ENCODE data around the gene DPY30.

Gene DPY30

GRCh38 chr2:31996571-31997150 lies 42.9 kb downstream of the DPY30 start:
- Mint-ChIP-seq H3K36me3 (ENCODE audit: low read depth) (peaks cover 4% of the 10 kb centered on the region), H3K27ac (peak overlapping the region; percentile 11), H3K9me3 (no peaks in the 10 kb centered on the region), H3K4me3 (no peak overlapping the region), H3K27me3 (no peaks in the 10 kb centered on the region), H3K4me1 (ENCODE audit: low read depth) (peaks cover 62% of the 10 kb centered on the region)

- no peaks in the 10 kb centered on the region for H3K9me3 Mint-ChIP-seq
- H3K27ac Mint-ChIP-seq, result no peak overlapping the region
- H3K4me1 Mint-ChIP-seq (ENCODE audit: low read depth), result peaks cover 47% of the 10 kb centered on the region
- peaks cover 17% of the 10 kb centered on the region for H3K36me3 Mint-ChIP-seq (ENCODE audit: low read depth)
- no peaks in the 10 kb centered on the region for H3K27me3 Mint-ChIP-seq
- H3K4me3 Mint-ChIP-seq, result no peak overlapping the region
Measured at GRCh38 chr2:31992934-31993333, 46.7 kb downstream of the DPY30 start.

DNA sequence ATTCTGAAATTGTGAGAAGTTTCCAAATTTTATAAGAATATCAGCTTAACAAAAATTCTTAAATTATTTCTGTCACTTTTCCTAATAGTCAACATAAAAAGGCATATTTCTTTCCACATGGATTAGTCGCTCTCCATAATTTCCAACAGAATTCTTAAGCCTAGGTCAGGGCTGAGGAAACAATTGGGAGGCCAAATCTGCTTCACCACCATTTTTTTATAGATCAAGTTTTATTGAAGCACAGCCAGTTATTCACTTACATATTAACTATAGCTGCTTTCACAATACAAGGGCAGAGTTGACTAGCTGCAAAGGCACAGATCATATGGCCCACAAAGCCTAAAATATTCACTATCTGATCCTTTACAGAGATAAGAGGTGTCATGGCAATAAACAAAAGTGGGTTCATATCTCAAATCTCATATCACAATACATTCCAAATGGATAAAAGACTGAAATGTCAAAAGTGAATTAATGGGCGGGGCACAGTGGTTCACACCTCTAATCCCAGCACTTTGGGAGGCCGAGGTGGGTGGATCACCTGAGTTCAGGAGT lies 47.5 kb downstream of the DPY30 start:
- H3K9me3 Mint-ChIP-seq, result no peaks in the 10 kb centered on the region
- H3K4me1 Mint-ChIP-seq (ENCODE audit: low read depth), result peaks cover 45% of the 10 kb centered on the region
- H3K4me3 Mint-ChIP-seq, result no peak overlapping the region
- peaks cover 17% of the 10 kb centered on the region for H3K36me3 Mint-ChIP-seq (ENCODE audit: low read depth)
- no peak overlapping the region for H3K27ac Mint-ChIP-seq
- no peaks in the 10 kb centered on the region for H3K27me3 Mint-ChIP-seq

- Mint-ChIP-seq H3K4me1 (ENCODE audit: low read depth) (peaks cover 37% of the 10 kb centered on the region), H3K4me3 (no peak overlapping the region), H3K9me3 (no peaks in the 10 kb centered on the region), H3K36me3 (ENCODE audit: low read depth) (peaks cover 13% of the 10 kb centered on the region), H3K27me3 (no peaks in the 10 kb centered on the region), H3K27ac (no peak overlapping the region)
Measured at GRCh38 chr2:31989946-31990345, 49.7 kb downstream of the DPY30 start.

GRCh38 chr2:31987454-31988220 lies 52.0 kb downstream of the DPY30 start:
- Mint-ChIP-seq H3K27ac (peak overlapping the region; percentile 43), H3K27me3 (no peaks in the 10 kb centered on the region)

GRCh38 chr2:31986906-31987305 lies 52.7 kb downstream of the DPY30 start:
- Mint-ChIP-seq H3K4me3 (no peak overlapping the region), H3K27ac (peak overlapping the region; percentile 21), H3K4me1 (ENCODE audit: low read depth) (peaks cover 30% of the 10 kb centered on the region), H3K36me3 (ENCODE audit: low read depth) (peaks cover 22% of the 10 kb centered on the region), H3K9me3 (no peaks in the 10 kb centered on the region), H3K27me3 (no peaks in the 10 kb centered on the region)

More at GRCh38 chr2:31987454-31988220, 52.0 kb downstream of the DPY30 start:
- Mint-ChIP-seq H3K4me1 (ENCODE audit: low read depth) (peaks cover 34% of the 10 kb centered on the region), H3K9me3 (no peaks in the 10 kb centered on the region), H3K4me3 (no peak overlapping the region), H3K36me3 (ENCODE audit: low read depth) (peaks cover 22% of the 10 kb centered on the region)

DNA sequence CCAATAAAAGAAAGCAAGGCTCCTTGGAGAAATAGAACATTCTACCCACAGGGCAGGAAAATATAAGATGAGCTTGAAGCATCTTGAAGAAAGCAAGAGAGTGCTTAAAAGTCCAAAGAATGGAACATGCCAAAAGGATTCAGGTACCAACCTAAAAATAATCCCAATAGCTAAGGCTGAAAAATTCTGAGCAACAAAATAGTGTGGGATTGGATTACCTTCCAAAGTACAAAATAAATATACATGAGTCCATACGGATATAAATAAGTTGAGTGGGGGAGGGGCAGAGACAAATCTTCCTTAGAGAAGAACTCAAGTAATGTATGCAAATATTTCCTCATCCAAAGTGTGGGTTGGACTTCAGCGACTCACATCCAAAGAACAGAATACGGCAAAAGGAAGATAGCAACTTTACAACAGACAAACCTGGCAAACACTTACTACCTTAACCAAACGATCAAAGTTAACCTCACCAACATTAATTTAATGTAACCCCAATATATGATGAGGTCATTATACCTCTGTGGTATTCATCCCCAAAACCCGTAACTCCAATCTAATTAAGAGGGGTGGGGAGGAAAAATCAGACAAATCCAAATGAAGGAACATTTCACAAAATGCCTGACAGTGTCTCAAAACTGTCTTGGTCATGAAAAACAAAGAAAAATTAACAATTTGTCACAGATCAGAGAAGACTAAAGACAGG lies 55.7 kb downstream of the DPY30 start:
- Mint-ChIP-seq H3K27ac (no peak overlapping the region), H3K27me3 (no peaks in the 10 kb centered on the region), H3K36me3 (ENCODE audit: low read depth) (peaks cover 9% of the 10 kb centered on the region), H3K9me3 (no peaks in the 10 kb centered on the region), H3K4me1 (ENCODE audit: low read depth) (peaks cover 39% of the 10 kb centered on the region), H3K4me3 (no peak overlapping the region)

DNA sequence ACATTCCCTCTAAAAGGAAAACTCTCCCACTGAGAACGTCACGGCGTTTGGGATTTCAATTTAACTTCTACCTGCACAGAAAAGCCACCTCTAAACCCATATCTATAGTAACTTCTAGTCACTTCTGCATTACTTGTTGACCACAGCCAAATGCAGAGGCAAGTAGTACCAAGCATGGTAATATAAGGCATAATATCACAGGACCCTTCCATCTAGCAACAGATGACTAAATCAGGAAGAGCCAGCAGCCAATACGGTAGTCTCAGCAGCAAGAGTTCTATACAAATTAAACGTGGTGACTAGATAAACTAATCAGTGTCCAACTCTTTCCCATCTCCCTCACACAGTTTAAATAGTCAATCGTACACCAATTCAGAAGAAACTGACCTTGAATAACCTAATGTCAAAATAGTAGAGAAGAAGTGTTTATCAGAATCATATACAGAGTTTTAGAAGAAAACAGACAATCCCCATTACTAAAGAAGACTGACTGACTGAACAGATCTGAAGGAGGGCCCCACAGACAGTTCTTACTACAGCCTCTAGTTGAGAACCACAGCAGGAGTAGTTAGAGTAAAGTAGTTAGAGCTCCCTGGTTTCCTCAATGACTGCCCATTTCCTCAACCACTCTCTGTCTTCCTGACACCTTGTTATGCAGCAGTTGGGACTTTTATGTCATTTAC lies 58.8 kb downstream of the DPY30 start:
- no peaks in the 10 kb centered on the region for H3K27me3 Mint-ChIP-seq
- peaks cover 9% of the 10 kb centered on the region for H3K36me3 Mint-ChIP-seq (ENCODE audit: low read depth)
- H3K27ac Mint-ChIP-seq, result peak overlapping the region; percentile 42
- H3K9me3 Mint-ChIP-seq, result no peaks in the 10 kb centered on the region
- no peak overlapping the region for H3K4me3 Mint-ChIP-seq
- peaks cover 32% of the 10 kb centered on the region for H3K4me1 Mint-ChIP-seq (ENCODE audit: low read depth)

GRCh38 chr2:31979956-31980355 lies 59.6 kb downstream of the DPY30 start:
- H3K27ac Mint-ChIP-seq, result no peak overlapping the region
- H3K9me3 Mint-ChIP-seq, result no peaks in the 10 kb centered on the region
- no peak overlapping the region for H3K4me3 Mint-ChIP-seq
- H3K36me3 Mint-ChIP-seq (ENCODE audit: low read depth), result peaks cover 9% of the 10 kb centered on the region
- H3K27me3 Mint-ChIP-seq, result no peaks in the 10 kb centered on the region
- H3K4me1 Mint-ChIP-seq (ENCODE audit: low read depth), result peaks cover 36% of the 10 kb centered on the region

GRCh38 chr2:31979018-31979417 lies 60.6 kb downstream of the DPY30 start:
- no peak overlapping the region for H3K27ac Mint-ChIP-seq
- H3K9me3 Mint-ChIP-seq, result no peaks in the 10 kb centered on the region
- H3K36me3 Mint-ChIP-seq (ENCODE audit: low read depth), result peaks cover 5% of the 10 kb centered on the region
- H3K27me3 Mint-ChIP-seq, result no peaks in the 10 kb centered on the region
- H3K4me1 Mint-ChIP-seq (ENCODE audit: low read depth), result peaks cover 35% of the 10 kb centered on the region
- H3K4me3 Mint-ChIP-seq, result no peak overlapping the region

- Mint-ChIP-seq H3K4me1 (ENCODE audit: low read depth) (peaks cover 34% of the 10 kb centered on the region), H3K4me3 (no peak overlapping the region), H3K27me3 (no peaks in the 10 kb centered on the region), H3K27ac (no peak overlapping the region), H3K9me3 (no peaks in the 10 kb centered on the region), H3K36me3 (ENCODE audit: low read depth) (no peaks in the 10 kb centered on the region)
Measured at GRCh38 chr2:31978436-31978835, 61.2 kb downstream of the DPY30 start.

Measured in stimulated activated naive CD8-positive, alpha-beta T cell treated with anti-CD3 and anti-CD28 coated beads, Interleukin-15, Interleukin-2, amounts not matched to agents 100 ng/mL and 50 ng/mL, for 24 hours (primary cell).